ENCODE results near the gene SPTSSA.
A peak's percentile ranks its signal among the peaks of the same experiment; 100 is the strongest.
"Not testable (repeated sequence)": the region's sequence is repeated elsewhere in the genome, so short reads cannot be mapped to it uniquely, and the experiment has no call there.

The SPTSSA gene

GRCh38 chr14:34462132-34462893 is at the start of gene SPTSSA:
Gene SPTSSA, minus strand, starts transcription at chr14:34462240. Its CDS starts 33 bp downstream, at chr14:34462207.
- Histone ChIP-seq H3K36me3 (ENCODE audit: low read depth) (peaks cover 5% of the 10 kb centered on the region), H3K27me3 (ENCODE audit: insufficient read depth, poor library complexity, severe bottlenecking) (no peaks in the 10 kb centered on the region), H3K9me3 (ENCODE audit: severe bottlenecking) (no peaks in the 10 kb centered on the region), H3K4me1 (ENCODE audit: insufficient read depth, poor library complexity, severe bottlenecking) (peaks cover 12% of the 10 kb centered on the region), H3K27ac (ENCODE audit: poor library complexity, severe bottlenecking) (peak within 1 kb of the TSS; percentile 64), H3K4me3 (ENCODE audit: severe bottlenecking) (peak within 1 kb of the TSS; percentile 73)
- DNase-seq (ENCODE audit: low spot score) (peak; percentile 96), ATAC-seq (ENCODE audit: low read depth) (peak; percentile 89)
- TF ChIP-seq CTCF (IDR thresholded peaks at IDR 0.05; ENCODE audit: poor library complexity, severe bottlenecking), result no peak

- Histone ChIP-seq H3K4me3 (ENCODE audit: severe bottlenecking) (no peak overlapping the region), H3K4me1 (ENCODE audit: insufficient read depth, poor library complexity, severe bottlenecking) (no peaks in the 10 kb centered on the region), H3K36me3 (ENCODE audit: low read depth) (no peaks in the 10 kb centered on the region), H3K27me3 (ENCODE audit: insufficient read depth, poor library complexity, severe bottlenecking) (no peaks in the 10 kb centered on the region), H3K27ac (ENCODE audit: poor library complexity, severe bottlenecking) (no peak overlapping the region), H3K9me3 (ENCODE audit: severe bottlenecking) (no peaks in the 10 kb centered on the region)
- no peak for ATAC-seq (ENCODE audit: low read depth)
- DNase-seq (ENCODE audit: low spot score), result no peak
- no peak for TF ChIP-seq CTCF (IDR thresholded peaks at IDR 0.05; ENCODE audit: poor library complexity, severe bottlenecking)
These were observed 45.8 kb upstream of the SPTSSA start for GRCh38 chr14:34507884-34508283.

GRCh38 chr14:34507459-34507858 is 45.4 kb upstream of the SPTSSA start:
- Histone ChIP-seq H3K36me3 (ENCODE audit: low read depth) (no peaks in the 10 kb centered on the region), H3K27me3 (ENCODE audit: insufficient read depth, poor library complexity, severe bottlenecking) (no peaks in the 10 kb centered on the region), H3K27ac (ENCODE audit: poor library complexity, severe bottlenecking) (no peak overlapping the region), H3K4me3 (ENCODE audit: severe bottlenecking) (no peak overlapping the region), H3K9me3 (ENCODE audit: severe bottlenecking) (no peaks in the 10 kb centered on the region), H3K4me1 (ENCODE audit: insufficient read depth, poor library complexity, severe bottlenecking) (no peaks in the 10 kb centered on the region)
- TF ChIP-seq CTCF (IDR thresholded peaks at IDR 0.05; ENCODE audit: poor library complexity, severe bottlenecking), result no peak
- DNase-seq (ENCODE audit: low spot score), result no peak
- ATAC-seq (ENCODE audit: low read depth), result no peak

- not testable (repeated sequence) for H3K27ac ChIP-seq (ENCODE audit: poor library complexity, severe bottlenecking); H3K36me3 ChIP-seq (ENCODE audit: low read depth); H3K9me3 ChIP-seq (ENCODE audit: severe bottlenecking); H3K4me1 ChIP-seq (ENCODE audit: insufficient read depth, poor library complexity, severe bottlenecking); H3K4me3 ChIP-seq (ENCODE audit: severe bottlenecking); DNase-seq (ENCODE audit: low spot score); ATAC-seq (ENCODE audit: low read depth); H3K27me3 ChIP-seq (ENCODE audit: insufficient read depth, poor library complexity, severe bottlenecking)
These were observed 43.1 kb upstream of the SPTSSA start for GRCh38 chr14:34505124-34505491.

- not testable (repeated sequence) for H3K9me3 ChIP-seq (ENCODE audit: severe bottlenecking); DNase-seq (ENCODE audit: low spot score); H3K27ac ChIP-seq (ENCODE audit: poor library complexity, severe bottlenecking); H3K4me3 ChIP-seq (ENCODE audit: severe bottlenecking); H3K4me1 ChIP-seq (ENCODE audit: insufficient read depth, poor library complexity, severe bottlenecking); H3K27me3 ChIP-seq (ENCODE audit: insufficient read depth, poor library complexity, severe bottlenecking); ATAC-seq (ENCODE audit: low read depth); H3K36me3 ChIP-seq (ENCODE audit: low read depth)
These were observed 42.0 kb upstream of the SPTSSA start for GRCh38 chr14:34504027-34504426.

Data from RWPE2 (cell line).